Pulmonary artery endothelial cell (primary cell): ENCODE data around the gene HACL1. TPM values are rescaled to one million over a fixed set of nuclear protein-coding genes. Genes with fewer than 3 reads are reported as not detected.
A peak's percentile ranks its signal among the peaks of the same experiment; 100 is the strongest.
"Not testable (repeated sequence)": the region's sequence is repeated elsewhere in the genome, so short reads cannot be mapped to it uniquely, and the experiment has no call there.

Experiments used
- DNase-seq: peaks from one replicate; pipeline ENCODE4 v3.0.0-alpha.2; 2011; ENCODE audit warnings: low read depth, low spot score
- total RNA-seq: library from RNA; depleted of rRNA; stranded (reverse); fragments of >200 nt; gene quantifications from 2 replicates; pipeline ENCODE4 v1.2.3, GENCODE V29; 2014

The HACL1 gene
- total RNA-seq, 1 donor from 2014 or later: 45.5 TPM

DNA sequence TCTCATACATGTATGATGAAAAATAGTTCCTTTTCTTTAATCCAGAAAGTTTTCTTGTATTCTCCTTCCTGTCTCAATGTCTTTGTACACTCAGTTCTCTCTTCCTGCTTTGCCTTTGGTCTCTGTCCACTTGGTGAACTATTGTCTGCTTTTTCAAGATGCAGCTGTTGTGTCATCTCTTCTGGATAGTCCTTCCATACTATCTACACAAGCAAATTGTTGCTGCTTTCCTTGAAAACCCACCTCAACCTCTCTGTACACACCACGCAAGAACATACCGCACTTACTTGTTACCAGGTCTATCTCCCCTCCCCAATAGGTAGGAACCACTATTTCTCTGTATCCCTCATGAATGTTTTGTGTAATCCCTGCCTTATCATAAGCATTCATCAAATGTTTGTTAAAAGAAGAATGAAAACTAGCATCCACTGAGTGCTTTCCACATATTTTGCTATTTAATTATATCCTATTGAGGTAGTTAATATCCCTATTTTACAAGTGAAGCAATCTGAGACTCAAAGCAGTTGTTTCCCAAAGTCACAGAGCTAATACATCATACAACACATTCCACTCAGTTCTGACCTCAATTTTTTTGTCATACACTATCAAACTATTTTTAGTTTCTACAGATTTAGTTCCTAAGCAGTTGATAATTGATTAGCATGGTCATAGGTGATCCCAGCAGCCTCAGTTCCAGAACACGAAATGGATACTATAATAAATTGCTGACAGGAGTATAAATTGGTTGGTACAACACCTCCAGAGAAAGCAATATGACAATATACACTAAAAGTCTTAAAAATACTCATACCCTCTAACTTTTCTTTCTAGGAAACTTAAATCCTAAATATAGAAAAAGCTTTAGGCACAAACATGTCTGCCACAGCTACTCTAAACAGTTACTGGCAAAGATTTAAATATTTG is 19.6 kb downstream of the HACL1 start:
- DNase-seq: no peak

DNA sequence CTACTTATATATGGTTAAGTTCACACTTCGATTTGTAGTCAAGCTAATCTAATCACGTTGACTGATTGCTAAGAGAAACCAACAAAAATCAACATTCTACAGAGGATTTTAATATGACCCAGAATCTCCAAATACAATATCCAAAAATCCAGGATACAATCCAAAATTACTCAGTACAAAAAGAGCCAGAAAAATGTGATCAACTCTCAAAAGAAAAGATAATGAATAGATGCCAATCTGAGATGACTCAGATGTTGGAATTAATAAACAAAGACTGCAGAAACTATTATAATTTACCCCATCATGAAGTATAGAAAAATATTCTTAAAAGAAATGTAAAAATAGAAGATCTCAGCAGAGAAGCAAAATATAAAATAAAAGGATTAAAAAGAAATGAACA is 22.3 kb downstream of the HACL1 start:
- DNase-seq: no peak

DNA sequence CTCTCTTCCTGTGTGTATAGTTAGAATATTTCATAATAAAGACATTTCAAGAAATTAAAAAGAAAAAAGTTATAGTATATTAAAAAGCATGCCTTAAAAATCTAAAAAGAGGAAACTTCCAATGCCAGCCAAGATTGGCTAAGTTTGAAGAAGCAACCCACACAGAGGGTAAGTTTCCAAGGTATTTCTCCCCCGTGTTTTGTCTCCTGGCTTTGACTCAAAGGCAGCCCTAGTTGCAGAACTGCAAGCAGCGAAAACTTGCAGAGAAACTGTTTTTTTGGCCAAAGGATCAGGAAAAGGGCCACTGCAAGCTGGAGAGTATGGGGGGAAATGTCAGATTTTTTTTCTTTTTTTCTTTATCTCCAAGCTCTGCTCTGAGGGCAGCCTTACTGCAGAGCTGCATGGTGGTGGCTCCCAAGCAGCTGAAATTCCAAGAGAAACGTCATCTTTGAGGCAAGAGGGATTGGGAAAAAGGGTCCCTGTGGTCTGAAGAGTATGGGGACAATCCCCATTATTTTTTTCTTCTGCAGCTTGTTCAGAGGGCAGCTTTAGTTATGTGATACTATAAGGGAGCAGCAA is 23.0 kb downstream of the HACL1 start:
- DNase-seq: no peak

DNA sequence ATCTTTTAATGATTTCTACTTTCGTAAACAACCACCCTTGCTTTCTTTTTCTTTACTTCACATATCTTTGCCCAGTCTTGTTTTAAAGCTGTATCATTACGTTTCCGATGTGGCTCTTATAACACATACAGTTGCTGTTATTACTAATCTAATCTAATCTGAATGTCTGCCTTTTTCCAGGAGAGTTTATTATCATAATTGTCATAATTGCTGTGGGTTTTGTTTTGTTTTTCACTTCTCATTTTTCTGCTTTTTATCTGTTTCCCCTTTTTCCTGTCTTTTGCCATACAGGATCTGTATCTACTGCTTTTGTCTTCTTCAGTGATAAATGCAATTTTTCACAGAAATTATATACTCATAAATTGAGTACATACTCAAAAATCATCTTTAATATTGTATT is 24.9 kb downstream of the HACL1 start:
- DNase-seq: no peak

DNA sequence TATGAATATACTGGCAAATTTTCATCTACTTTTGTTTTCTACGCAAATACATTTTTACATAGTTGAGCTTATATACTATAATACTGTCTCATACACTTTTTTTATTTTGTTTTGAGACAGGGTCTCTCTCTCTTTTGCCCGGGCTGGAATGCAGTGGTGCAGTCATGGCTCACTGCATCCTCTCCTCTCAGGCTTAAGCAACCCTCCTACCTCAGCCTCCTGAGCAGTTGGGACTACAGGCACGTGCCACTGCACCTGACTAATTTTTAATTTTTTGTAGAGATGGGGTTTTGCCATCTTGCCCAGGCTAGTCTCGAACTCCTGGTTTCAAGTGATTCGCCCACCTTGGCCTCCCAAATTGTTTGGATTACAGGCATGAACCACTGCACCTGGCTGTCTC is 25.9 kb downstream of the HACL1 start:
- DNase-seq: no peak

DNA sequence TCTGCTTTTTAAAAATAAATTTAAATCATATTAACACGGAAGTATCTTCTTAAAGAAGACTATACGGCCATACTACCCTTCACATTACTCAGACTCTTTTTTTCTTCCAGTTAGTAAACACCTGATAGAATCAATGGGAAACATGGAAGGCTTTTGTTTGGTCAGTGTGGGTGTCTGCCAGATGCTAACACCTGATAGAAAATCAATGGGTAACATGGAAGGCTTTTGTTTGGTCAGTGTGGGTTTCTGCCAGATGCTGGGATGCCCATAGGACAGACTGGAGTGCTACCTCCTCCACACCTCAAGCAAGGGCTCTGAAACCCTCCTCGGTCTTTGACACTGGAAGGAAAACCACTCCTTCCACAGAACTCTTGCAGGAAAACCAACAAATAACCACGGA is 29.2 kb downstream of the HACL1 start:
- no peak for DNase-seq

DNA sequence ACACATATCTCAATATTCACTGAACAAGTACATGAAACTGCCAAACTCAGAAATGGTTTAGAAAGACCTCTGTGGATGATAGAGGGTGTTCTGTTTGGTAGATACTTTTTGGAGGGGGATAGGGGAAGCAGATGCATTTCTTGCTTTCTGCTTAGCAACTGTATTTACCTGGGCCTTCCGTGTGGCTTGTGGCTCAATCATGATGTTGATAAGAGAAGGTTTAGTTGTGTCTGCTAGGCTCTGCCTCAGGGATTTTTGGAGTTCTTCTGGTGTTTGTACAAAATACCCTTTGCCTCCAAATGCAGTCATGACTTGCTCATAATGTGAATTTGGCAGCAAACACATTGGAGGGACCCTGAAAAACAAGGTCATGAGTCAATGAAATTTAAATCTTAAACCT is 38.2 kb downstream of the HACL1 start:
- no peak for DNase-seq

DNA sequence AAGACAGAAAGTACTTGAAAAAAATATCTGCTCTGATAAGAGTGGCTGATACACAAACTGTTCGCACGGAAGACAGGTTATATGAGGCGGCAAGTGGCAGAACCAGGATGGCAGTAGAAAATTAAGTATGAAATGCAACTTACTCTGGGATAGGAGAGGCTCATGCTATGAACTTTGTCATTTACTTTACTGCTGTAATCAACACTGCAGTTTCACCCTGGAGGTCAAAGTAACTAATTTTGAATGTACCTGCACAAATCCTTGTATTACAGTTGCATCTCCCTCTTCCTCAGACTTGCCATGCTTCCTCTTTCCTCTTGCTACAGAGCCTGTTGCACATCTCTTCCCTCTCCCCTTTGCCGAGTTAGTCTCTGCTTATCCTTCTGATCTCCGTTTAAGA is 38.8 kb downstream of the HACL1 start:
- DNase-seq: no peak

DNA sequence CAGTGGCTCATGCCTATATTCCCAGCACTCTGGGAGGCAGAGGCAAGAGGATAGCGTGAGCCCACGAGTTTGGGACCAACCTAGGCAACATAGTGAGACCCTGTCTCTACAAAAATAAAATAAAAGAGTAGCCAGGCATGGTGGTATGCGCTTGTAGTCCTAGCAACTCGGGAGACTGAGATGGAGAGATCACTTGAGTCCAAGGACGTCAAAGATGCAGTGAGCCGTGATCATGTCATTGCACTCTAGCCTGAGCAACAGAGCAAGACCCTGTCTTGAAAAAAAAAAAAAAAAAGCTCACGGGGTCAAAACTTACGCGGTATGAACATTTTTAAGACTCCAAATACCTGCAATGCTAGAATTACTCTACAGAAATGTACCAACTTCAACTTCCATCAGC is 42.8 kb downstream of the HACL1 start:
- DNase-seq: no peak

DNA sequence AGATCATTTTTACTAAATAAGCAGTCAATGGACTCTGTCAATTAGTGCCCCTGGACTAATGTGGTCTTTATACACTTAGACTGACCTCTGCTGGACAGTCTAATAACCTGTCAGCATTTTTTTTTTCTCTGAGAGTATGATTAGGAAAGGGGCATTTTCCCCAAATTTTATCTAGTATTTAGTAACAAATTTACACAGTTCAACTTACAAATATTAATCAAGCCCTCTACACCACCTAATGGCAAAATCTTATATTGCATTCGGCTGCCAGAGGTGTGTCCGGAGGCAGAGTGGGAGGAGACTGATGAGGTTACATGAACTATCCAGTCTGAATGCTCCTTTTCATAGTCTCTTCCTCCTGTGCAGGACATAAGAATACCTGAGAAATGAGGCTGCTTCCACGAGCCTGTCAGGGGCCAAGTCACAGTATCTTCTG is 43.8 kb downstream of the HACL1 start:
- DNase-seq: peak; percentile 49

DNA sequence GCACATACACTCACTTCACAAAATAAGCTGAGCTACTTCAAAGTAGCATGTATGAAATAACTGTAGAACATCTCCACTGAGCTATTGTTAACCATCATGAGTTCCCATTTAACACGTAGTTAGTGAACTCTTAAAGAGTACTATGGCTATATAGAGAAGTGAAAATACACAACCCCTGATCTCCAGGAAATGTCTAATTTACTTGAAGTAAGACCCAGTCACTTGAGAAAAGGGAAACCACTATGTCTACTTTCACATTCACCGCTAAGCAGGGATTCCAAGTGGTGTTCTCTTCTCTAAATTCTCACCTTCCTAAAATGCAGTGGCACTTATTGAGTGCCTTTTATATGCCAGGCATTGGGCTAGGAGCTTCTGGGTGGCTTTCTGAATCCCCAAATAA is 44.9 kb downstream of the HACL1 start:
- DNase-seq: no peak

DNA sequence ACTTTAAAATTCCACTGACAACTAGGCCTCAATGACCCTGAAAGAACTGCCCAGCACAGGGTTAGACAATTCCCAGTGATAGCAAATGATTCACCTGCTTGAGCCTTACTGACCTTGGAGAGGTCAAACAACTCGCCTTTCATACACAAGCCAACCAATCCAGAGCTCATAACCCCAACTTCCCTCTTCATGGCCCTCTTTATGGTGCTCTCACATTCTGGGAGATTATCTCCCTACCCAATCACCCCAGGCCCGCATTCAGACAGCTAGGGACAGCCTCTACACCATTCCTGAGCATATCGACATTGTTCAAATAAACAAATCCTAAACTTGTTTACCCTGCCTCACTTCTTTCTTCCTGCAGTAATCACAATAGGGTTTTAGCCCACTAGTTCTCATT is 47.6 kb downstream of the HACL1 start:
- no peak for DNase-seq

DNA sequence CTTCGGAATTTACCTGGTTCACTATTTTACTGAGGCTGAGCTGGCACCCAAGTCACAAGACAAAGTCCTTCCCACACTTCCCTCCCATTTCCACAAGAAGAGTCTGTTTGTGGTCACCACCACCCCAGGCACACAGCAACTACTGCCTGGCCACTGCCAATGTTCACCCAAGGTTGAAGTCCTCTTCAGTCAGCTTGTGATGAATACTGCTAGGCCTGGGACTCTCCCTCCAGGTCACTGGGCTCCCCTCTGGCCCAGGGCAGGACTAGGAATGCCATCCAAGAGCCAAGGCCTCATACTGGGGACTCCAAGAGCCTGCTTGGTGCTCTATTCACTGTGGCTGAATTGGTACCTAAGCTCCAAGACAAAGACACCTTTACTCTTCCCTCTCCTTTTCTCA is 49.5 kb downstream of the HACL1 start:
- no peak for DNase-seq

DNA sequence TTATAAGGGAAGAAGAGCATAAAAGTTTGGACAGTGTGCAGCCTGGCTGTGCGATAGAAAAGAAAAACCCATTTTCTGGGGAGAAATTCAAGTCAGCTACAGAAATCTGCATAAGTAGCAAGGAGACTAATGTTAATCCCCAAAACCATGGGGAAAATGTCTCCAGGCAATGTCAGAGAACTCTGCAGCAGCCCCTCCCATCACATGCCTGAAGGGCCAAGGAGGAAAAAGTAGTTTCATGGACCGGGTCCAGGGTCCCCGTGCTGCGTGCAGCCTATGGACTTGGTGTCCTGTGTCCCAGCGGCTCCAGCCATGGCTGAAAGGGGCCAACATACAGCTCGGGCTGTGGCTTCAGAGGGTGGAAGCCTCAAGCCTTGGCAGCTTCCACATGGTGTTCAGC is 51.5 kb downstream of the HACL1 start:
- DNase-seq: no peak

DNA sequence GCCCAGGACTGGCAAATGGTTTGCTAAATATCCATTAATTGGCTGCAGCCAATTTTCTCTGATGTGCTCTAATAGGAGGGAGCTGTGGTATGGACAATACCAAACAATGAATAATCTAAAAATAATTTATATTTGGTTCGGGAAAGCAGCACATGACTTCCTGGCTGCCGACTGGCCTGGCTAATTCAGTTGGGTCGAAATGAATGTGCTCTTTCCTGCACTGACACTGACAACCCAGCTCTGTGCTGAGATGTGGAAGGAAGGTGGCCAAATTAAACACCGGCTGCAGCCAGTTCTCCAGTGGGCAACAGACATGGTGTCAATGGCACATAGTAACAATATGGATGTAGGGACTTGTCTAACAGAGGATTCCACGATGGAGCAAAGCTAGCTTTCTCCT is 58.8 kb downstream of the HACL1 start:
- DNase-seq: peak; percentile 5

DNA sequence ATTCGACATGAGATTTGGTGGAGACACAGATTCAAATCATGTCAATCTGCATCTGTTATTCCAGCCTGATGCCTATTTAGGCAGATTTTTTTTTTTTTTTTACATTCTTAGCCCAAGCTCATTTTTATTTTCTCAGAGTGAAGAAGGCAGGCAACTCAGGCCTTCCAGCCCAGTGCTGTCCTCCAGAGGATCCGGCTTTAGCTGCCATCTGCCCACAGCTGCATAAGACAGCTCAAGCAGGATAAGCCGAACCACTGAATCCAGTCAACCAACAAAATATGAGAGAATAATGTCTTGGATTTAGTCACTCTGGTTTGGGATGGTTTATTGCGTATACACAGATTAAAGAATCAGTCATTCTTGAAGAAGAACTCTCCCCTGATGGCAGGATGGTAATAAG is 60.0 kb downstream of the HACL1 start:
- no peak for DNase-seq

DNA sequence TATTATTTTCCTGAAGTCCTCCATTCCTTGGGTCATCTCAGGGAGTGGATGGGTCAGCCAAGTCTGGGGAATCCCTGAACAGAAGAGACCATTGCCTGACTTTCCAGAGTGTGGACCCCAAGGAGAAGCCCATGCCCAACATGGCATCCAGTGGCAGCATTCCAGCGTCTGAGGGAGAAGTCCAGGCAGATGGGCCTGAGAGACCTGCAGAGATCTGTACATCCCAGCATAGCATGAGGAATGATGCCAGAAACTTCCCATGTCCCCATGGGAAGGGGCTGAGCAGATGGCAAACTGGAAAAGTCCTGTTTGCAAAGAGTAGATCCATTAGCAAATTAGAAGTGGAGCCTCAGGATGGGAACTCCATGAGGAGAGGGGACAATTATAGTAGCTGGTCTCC is 62.3 kb downstream of the HACL1 start:
- no peak for DNase-seq

DNA sequence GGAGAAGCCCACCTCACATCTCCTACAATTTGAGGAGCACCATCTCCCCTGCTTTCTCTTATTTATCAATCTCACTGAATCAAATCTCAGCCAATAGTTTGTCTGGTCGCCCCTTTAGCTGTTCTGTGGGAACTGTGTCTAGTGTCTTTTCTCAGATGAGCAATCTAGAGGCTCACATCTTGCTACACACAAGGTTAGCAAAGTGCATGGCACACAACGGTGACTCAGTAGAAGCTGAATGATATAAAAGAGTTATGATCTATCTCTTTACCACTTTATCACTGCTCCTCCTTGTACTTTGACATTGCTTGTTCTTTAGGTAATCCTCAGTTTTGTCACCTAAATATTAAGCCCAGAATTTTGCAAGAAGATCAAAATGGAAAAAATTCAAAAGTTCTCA is 63.0 kb downstream of the HACL1 start:
- no peak for DNase-seq

DNA sequence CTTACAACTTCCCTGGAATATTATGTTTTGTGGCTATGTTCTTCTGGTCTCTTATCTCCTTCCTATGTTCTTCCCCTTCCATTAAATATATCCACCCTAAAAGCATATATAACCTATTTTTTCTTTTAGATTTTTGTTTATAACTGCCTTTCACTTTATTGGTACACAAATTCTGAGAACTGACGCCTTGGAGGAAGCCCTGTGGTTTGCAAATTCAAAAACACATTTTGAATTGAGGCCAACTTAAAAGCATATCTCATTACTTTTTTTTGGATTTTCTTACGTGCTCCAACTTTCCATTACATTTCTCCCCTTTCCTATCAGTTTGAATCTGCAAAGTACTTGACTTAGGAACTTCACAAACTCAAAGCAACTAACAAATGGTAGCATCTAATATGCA is 64.5 kb downstream of the HACL1 start:
- no peak for DNase-seq

DNA sequence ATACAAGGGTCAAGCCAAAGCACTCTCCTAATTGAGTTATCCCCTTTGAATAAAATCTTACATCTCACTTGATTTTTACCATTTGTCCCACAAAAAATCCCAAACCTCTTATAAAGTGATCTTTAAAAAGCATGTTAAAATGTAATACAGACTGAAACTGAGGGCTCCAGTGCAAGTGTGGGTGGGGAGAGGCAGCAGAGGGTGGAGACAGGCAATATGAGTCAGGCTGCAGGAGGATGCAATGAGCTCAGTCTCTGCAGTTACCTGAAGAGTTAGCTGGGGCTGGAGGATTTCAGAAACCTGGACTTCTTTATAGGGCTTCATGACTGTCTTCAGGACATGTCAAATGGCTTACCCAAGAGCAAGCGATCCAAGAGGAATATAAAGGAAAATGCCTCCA is 65.6 kb downstream of the HACL1 start:
- DNase-seq: no peak

DNA sequence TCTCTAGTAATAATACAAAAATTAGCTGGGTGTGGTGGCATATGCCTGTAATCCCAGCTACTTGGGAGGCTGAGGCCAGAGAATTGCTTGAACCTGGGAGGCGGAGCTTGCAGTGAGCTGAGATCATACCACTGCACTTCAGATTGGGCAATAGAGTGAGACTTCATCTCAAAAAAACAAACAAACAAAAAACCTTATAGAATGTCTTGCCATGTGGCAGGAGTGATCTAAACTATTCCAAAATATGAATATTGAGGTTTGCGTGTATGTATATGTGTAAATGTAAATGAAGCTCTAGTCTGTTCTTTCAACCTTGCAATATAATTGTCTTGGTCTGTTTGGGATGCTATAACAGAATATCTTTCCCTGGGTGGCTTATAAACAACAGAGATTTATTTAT is 68.8 kb downstream of the HACL1 start:
- DNase-seq: not testable (repeated sequence)

DNA sequence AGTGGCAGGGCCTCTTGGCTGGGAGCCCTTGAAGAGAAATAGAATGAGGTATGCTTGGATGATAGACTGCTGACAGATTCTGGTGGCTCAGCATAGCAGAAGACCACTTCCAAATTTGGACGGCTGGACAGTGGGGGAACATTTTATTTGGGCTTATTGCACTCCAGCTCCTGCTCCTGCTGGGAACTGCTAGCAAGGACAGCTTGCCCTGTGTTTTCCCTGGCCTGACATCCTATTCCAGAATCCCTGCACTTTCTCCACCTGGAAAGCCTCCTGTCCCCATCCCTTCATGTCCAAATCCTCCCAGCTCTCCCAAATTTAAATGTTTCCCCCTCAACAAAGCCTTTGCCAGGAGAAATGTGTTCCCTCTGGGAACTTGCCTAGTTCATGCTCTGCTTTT is 70.0 kb downstream of the HACL1 start:
- DNase-seq: no peak

DNA sequence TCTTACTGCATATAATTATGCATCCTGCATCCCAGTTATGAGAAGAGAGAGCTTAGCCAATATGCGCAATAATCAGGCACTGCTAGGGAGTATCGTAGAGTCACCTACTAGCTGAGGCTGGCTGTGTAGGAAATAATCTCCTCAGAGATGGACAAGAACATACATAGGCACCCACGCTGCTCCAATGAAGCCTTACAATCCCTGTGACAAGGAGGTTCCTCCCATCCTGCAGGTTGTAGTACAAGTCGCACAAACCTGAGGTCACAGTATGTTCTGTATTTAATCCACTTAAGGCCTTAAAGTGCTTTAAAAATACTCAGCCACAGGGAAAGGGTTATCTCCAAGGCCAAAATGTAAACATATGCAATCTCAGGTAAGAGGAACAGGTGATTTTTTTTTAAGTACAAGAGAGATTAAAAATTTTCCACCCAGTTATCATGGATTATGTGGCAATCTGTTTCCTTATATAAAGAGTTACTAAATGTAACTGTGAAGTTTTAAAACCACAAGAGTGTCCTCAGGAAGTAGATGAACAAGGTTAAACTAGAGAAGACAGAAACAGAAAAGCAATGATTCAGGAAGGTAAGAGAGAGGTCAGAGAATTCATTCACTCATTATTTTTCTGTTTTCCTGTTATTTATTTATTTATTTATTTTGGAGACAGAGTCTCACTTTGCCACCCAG is 72.4 kb downstream of the HACL1 start:
- no peak for DNase-seq
